H1 (cell line): Measurements from ENCODE around the gene MSTN. TPM values are rescaled to one million over a fixed set of nuclear protein-coding genes. Genes with fewer than 3 reads are reported as not detected.

Experiments
- CBX8 ChIP-seq: fragments of 300-800, 300-1000 bp; sonication (generic); IDR thresholded peaks from 2 replicates; pipeline ENCODE4 v1.7.1; 2016; ENCODE audit warnings: low read depth, low read length, borderline replicate concordance
- CEBPB ChIP-seq: IDR thresholded peaks from 2 replicates; pipeline ENCODE4 v1.6.1; 2012; ENCODE audit warnings: low read depth, low read length
- GTF2F1 ChIP-seq: IDR thresholded peaks from 2 replicates; pipeline ENCODE4 v1.6.1; 2012; ENCODE audit warnings: low read depth, low read length, improper control_type of control experiment, borderline replicate concordance
- SAP30 ChIP-seq: fragments of 300-600 bp; sonication (generic); IDR thresholded peaks from 2 replicates; pipeline ENCODE4 v1.7.1; 2012; ENCODE audit warnings: low read length, moderate library complexity, mild to moderate bottlenecking, inconsistent platforms; ENCODE audit not compliant: insufficient read depth, insufficient replicate concordance
- TAF7 ChIP-seq: optimal IDR thresholded peaks from 2 replicates; pipeline ENCODE3; 2011; ENCODE audit warnings: low read depth, mild to moderate bottlenecking, inconsistent platforms, low read length, moderate library complexity, borderline replicate concordance
- polyA plus RNA-seq, 7 experiments: library from polyadenylated mRNA; depleted of rRNA in 3 of 7; stranded (reverse) in 5 of 7; unstranded in 2 of 7; fragments of >200 nt in 5 of 7; fragments of 200-250 nt in 2 of 7; gene quantifications; 1 replicate in 5 of 7; 2 replicates in 1 of 7; 4 replicates in 1 of 7; pipeline versions ENCODE4 v1.2.1 to v1.2.3, GENCODE V29; 2011 to 2013; ENCODE audit warnings: missing spikeins in 2 of 7, mixed read lengths in 2 of 7
- total RNA-seq: library from RNA; stranded (reverse); fragmentation: NEBNext Ultra II Directional; extraction: Animal tissue kit (Norgen Biotek cat#: 25700); gene quantifications from 2 replicates; pipeline ENCODE4 v1.2.1, GENCODE V29; 2021

Gene MSTN
- total and polyA plus RNA-seq, 2 of the 8 experiments (the other 6 are each of a cell fraction or from before 2014, with no cell fraction given) = not detected

DNA sequence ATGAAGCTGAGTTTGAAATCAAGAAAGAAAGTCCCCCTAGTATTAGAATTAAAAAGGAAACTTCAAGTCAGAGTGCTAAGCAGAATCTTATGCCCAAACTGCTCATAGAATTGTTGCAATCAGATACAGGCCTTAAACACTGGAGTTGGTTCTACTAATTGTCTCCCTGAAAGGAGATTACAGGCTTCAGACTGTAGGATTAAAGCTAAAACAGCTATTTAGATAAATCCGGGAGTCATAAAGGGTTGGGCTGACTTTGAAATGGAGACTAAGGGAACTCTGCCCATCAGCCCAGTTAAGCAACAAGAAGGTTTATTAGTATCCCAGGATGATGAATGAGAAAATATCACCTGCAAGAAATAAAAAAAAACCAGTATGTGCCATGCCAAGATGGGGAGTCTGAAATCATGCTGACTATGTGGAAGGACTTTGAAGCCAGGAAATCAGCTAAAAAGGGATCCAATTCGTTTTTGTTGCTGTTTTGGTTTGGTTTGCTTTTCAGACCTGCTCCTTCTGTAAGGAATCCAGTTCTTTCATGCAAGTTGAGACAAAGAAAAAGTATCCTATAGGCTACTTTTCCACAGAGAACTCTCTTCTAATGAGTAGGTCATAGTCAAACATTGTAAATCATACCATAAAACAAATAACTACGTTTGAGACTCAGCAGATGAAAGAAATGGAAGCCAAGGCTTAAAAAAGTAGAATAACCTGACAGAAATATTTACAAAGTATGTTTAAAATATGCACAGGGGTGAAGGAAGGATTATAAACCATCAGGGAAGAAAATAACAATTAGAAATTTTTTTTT lies 37.6 kb upstream of the MSTN start (continued):
- TF ChIP-seq CBX8 = no peak
- TF ChIP-seq TAF7 = no peak
- TF ChIP-seq SAP30 = no peak
- no peak for TF ChIP-seq GTF2F1
- TF ChIP-seq CEBPB = no peak
